Measurements from ENCODE around the gene RSBN1L. TPM values are rescaled to one million over a fixed set of nuclear protein-coding genes. Genes with fewer than 3 reads are reported as not detected.

The RSBN1L gene
- total and polyA plus RNA-seq, 2 of the 8 experiments (the other 6 are each of a cell fraction or from before 2014, with no cell fraction given), result 4.1 to 22.1 TPM

GRCh38 chr7:77727936-77728701, 31.9 kb downstream of the RSBN1L start:
- peaks cover 3% of the 10 kb centered on the region; the same call in 1 of the 2 replicates for H3K79me1 ChIP-seq (ENCODE audit: low read depth, low read length)
- no peaks in the 10 kb centered on the region for H3K23me2 ChIP-seq (ENCODE audit: low read depth, low read length)
- H2BK15ac ChIP-seq (ENCODE audit: low read length), result no peak overlapping the region
- H4K20me1 ChIP-seq (replicated peaks in 1 of 2; ENCODE audit: control insufficient read depth in 1 of 2, insufficient read depth in 2 of 2, low read length in 2 of 2), result peaks cover 0 to 2% of the 10 kb centered on the region in 2 experiments
- POLR2A ChIA-PET (ENCODE audit: partially characterized antibody), result interaction anchor here (0.7 kb wide), 1 partner anchor 14 kb away, joined by 3 read pairs; no protein-coding TSS in a partner anchor
- H4K5ac ChIP-seq (ENCODE audit: insufficient read length, low read depth, low read length), result peak overlapping the region; percentile 51
- H2BK120ac ChIP-seq (replicated peaks; ENCODE audit: low read depth, low read length), result no peak overlapping the region
- FAIRE-seq (no peak), DNase-seq (ENCODE audit: low read depth in 1 of 2, low spot score in 2 of 2) (no peak)
- H3K4me2 ChIP-seq (ENCODE audit: insufficient read depth in 1 of 2, low read depth in 2 of 2, low read length in 2 of 2), result peak overlapping the region; percentile 29 to 45; a peak in 3 of 4 replicates
- H3K36me3 ChIP-seq (ENCODE audit: control insufficient read depth in 2 of 4, insufficient read depth in 4 of 4, low read length in 3 of 4), result no peaks in the 10 kb centered on the region
- 48% methylated on average over 8 of the region's 8 CpGs; no CpG with 5 or more reads in 1 of the 2 experiments for WGBS, 2 experiments (ENCODE audit: extremely low coverage in 1 of 2, insufficient coverage in 1 of 2, insufficient read length in 1 of 2, insufficient replicate concordance in 2 of 2, low coverage in 1 of 2, low lambda C conversion rate in 2 of 2, missing lambda C conversion rate in 1 of 2)
- no peak overlapping the region for H2AK5ac ChIP-seq (ENCODE audit: low read depth, low read length)
- no peak overlapping the region for H3K56ac ChIP-seq (replicated peaks; ENCODE audit: insufficient read length, low read depth, low read length)
- peak overlapping the region in 1 of 4 experiments; percentile 20; a peak in 2 of 8 replicates for H3K4me3 ChIP-seq (ENCODE audit: extremely low read depth in 1 of 4, insufficient read depth in 2 of 4, low read depth in 3 of 4, low read length in 4 of 4)
- no peak overlapping the region for H2AFZ ChIP-seq (ENCODE audit: low read length)
- no peak overlapping the region for H3K23ac ChIP-seq (ENCODE audit: insufficient read length)
- no peak overlapping the region for H2BK5ac ChIP-seq (ENCODE audit: low read depth, low read length)
- no peak overlapping the region for H4K91ac ChIP-seq (replicated peaks; ENCODE audit: insufficient read length, low read length)
- peaks cover 2 to 9% (median 5%) of the 10 kb centered on the region in 4 experiments; a peak in 6 of 7 replicates for H3K4me1 ChIP-seq (replicated peaks in 1 of 4; ENCODE audit: control insufficient read depth in 3 of 4, insufficient read depth in 4 of 4, low read length in 3 of 4)
- H3K9ac ChIP-seq (replicated peaks in 1 of 4; ENCODE audit: extremely low read depth in 1 of 4, low read depth in 3 of 4, low read length in 3 of 4), result no peak overlapping the region; a peak in 1 of 7 replicates
- H3K27ac ChIP-seq (ENCODE audit: low read depth, low read length), result peak overlapping the region; percentile 56; the same call in 1 of the 2 replicates
- no peaks in the 10 kb centered on the region for H3K9me3 ChIP-seq (ENCODE audit: insufficient read depth in 2 of 2, low read depth in 1 of 2, low read length in 1 of 2)
- CTCF ChIA-PET (ENCODE audit: partially characterized antibody), result interaction anchor here (0.6 to 2.4 kb wide), 3 partner anchors 24 to 76 kb away, joined by 3 to 8 read pairs (median 3); no protein-coding TSS in a partner anchor
- H3K14ac ChIP-seq (ENCODE audit: insufficient read length), result no peak overlapping the region
- H3K27me3 ChIP-seq (replicated peaks in 1 of 4; ENCODE audit: control insufficient read depth in 3 of 4, extremely low read depth in 1 of 4, insufficient read depth in 3 of 4, low read length in 3 of 4), result no peaks in the 10 kb centered on the region
- no peak overlapping the region for H4K8ac ChIP-seq (ENCODE audit: extremely low read depth, insufficient read depth, low read length)
- no peak overlapping the region for H2BK12ac ChIP-seq (ENCODE audit: low read depth, low read length)
- H3K18ac ChIP-seq (ENCODE audit: extremely low read depth, low read length), result no peak overlapping the region; the same call in 1 of the 2 replicates
- peaks cover 0 to 80% of the 10 kb centered on the region in 2 experiments; a peak in 3 of 4 replicates for H3K79me2 ChIP-seq (ENCODE audit: control insufficient read depth in 1 of 2, insufficient read depth in 2 of 2, low read length in 2 of 2)
- no peak overlapping the region for H3K4ac ChIP-seq (replicated peaks; ENCODE audit: insufficient read length, low read depth, low read length)
- no peak overlapping the region for H2BK20ac ChIP-seq (ENCODE audit: low read length)
- TF ChIP-seq TAF7 (optimal IDR thresholded peaks at IDR 0.05; ENCODE audit: borderline replicate concordance, low read depth, low read length) (no peak), RNF2 (IDR thresholded peaks at IDR 0.05; ENCODE audit: borderline replicate concordance, low read depth, low read length, missing control alignments, poor library complexity, severe bottlenecking) (no peak), SIRT6 (IDR thresholded peaks at IDR 0.05; ENCODE audit: low read length) (no peak), SIX5 (IDR thresholded peaks at IDR 0.05; ENCODE audit: low read depth, low read length) (no peak), SP2 (IDR thresholded peaks at IDR 0.05; ENCODE audit: low read length) (no peak), KDM5A (IDR thresholded peaks at IDR 0.05; ENCODE audit: low read length) (no peak), GABPA (IDR thresholded peaks at IDR 0.05; ENCODE audit: borderline replicate concordance, insufficient read depth, low read length) (no peak), SP1 (IDR thresholded peaks at IDR 0.05; ENCODE audit: low read depth, low read length) (no peak), CTBP2 (IDR thresholded peaks at IDR 0.05; ENCODE audit: borderline replicate concordance, insufficient read depth, insufficient read length, low read length) (no peak), FOSL1 (IDR thresholded peaks at IDR 0.05; ENCODE audit: insufficient read depth, low read depth, low read length) (no peak), SP4 (IDR thresholded peaks at IDR 0.05; ENCODE audit: low read length) (no peak)

Measured in H1 (cell line).